SK-N-SH (cell line): ENCODE data around the gene ARHGEF25.

Source experiments
- EZH2phosphoT487 ChIP-seq: fragments of 200-600 bp; sonication (generic); IDR thresholded peaks from 2 replicates; pipeline ENCODE4 v1.6.1; 2017; ENCODE audit warnings: low read depth, mixed run types, mild to moderate bottlenecking, antibody characterized with exemption, moderate library complexity, borderline replicate concordance
- POLR2AphosphoS5 ChIP-seq: IDR thresholded peaks from 2 replicates; pipeline ENCODE4 v1.6.1; 2012; ENCODE audit warnings: low read depth, low read length
- RFX5 ChIP-seq: IDR thresholded peaks from 2 replicates; pipeline ENCODE4 v1.6.1; 2012; ENCODE audit warnings: mild to moderate bottlenecking, improper control_type of control experiment, low read length
- SIN3A ChIP-seq: IDR thresholded peaks from 2 replicates; pipeline ENCODE4 v1.6.1; 2012; ENCODE audit warnings: low read depth, mild to moderate bottlenecking, low read length, moderate library complexity, borderline replicate concordance
- TF ChIP-seq, protein P1 (sequence below): IDR thresholded peaks from 2 replicates; pipeline ENCODE4 v1.6.1; 2012; ENCODE audit warnings: mild to moderate bottlenecking, low read depth, low read length, moderate library complexity
- TF ChIP-seq, protein P2 (sequence below): fragments of 200-600 bp; sonication (generic); IDR thresholded peaks from 2 replicates; pipeline ENCODE4 v1.6.1; 2017; ENCODE audit warnings: antibody characterized with exemption, mild to moderate bottlenecking, moderate library complexity

GRCh38 chr12:57602544-57602943, 8.7 kb upstream of the ARHGEF25 start:
- TF ChIP-seq, protein P1, sequence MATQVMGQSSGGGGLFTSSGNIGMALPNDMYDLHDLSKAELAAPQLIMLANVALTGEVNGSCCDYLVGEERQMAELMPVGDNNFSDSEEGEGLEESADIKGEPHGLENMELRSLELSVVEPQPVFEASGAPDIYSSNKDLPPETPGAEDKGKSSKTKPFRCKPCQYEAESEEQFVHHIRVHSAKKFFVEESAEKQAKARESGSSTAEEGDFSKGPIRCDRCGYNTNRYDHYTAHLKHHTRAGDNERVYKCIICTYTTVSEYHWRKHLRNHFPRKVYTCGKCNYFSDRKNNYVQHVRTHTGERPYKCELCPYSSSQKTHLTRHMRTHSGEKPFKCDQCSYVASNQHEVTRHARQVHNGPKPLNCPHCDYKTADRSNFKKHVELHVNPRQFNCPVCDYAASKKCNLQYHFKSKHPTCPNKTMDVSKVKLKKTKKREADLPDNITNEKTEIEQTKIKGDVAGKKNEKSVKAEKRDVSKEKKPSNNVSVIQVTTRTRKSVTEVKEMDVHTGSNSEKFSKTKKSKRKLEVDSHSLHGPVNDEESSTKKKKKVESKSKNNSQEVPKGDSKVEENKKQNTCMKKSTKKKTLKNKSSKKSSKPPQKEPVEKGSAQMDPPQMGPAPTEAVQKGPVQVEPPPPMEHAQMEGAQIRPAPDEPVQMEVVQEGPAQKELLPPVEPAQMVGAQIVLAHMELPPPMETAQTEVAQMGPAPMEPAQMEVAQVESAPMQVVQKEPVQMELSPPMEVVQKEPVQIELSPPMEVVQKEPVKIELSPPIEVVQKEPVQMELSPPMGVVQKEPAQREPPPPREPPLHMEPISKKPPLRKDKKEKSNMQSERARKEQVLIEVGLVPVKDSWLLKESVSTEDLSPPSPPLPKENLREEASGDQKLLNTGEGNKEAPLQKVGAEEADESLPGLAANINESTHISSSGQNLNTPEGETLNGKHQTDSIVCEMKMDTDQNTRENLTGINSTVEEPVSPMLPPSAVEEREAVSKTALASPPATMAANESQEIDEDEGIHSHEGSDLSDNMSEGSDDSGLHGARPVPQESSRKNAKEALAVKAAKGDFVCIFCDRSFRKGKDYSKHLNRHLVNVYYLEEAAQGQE: no peak
- TF ChIP-seq, protein P2, sequence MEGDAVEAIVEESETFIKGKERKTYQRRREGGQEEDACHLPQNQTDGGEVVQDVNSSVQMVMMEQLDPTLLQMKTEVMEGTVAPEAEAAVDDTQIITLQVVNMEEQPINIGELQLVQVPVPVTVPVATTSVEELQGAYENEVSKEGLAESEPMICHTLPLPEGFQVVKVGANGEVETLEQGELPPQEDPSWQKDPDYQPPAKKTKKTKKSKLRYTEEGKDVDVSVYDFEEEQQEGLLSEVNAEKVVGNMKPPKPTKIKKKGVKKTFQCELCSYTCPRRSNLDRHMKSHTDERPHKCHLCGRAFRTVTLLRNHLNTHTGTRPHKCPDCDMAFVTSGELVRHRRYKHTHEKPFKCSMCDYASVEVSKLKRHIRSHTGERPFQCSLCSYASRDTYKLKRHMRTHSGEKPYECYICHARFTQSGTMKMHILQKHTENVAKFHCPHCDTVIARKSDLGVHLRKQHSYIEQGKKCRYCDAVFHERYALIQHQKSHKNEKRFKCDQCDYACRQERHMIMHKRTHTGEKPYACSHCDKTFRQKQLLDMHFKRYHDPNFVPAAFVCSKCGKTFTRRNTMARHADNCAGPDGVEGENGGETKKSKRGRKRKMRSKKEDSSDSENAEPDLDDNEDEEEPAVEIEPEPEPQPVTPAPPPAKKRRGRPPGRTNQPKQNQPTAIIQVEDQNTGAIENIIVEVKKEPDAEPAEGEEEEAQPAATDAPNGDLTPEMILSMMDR: no peak
- TF ChIP-seq EZH2phosphoT487 (no peak), RFX5 (no peak), SIN3A (no peak), POLR2AphosphoS5 (no peak)
